Stimulated activated CD4-positive, alpha-beta T cell treated with anti-CD3 and anti-CD28 coated beads, TNF-alpha, amount 100 ng/mL, for 48 hours (primary cell): ENCODE results near the gene NT5C3A.
"Not testable (repeated sequence)": the region's sequence is repeated elsewhere in the genome, so short reads cannot be mapped to it uniquely, and the experiment has no call there.

Experiments
- DNase-seq, 3 donors: peaks; one replicate each; pipeline ENCODE4 v3.0.0-alpha.2; 2020; ENCODE audit warnings: low read depth in 3 of 3

The NT5C3A gene

DNA sequence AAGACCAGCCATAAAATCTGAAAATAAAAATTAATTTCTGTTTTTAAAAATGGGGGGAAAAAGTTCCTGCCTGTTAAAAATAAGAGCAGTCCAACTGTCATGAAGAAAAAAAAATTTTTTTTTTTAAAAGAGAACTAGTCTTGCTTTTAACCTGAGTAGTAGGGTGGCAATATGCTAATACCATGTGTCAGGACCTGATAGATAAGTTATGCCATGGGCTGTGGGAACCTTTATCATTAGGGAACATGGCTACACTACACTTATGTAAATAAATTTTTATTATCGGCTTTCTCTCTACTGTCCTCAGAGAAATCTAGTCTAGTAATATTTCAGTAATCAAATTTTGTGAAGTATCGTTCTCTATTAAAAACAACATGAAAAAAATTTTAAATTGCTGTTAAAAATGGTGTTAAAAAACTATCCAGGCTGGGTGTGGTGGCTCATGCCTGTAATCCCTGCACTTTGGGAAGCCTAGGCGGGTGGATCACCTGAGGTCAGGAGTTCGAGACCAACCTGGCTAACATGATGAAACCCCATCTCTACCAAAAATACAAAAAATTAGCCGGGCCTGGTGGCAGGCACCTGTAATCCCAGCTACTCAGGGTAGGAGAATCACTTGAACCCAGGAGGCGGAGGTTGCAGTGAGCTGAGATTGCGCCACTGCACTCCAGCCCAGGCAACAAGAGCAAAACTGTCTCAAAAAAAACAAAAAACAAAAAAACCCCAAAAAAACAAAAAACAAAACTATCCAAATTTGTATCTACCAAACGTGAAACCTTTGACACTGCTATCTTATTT, 20.7 kb downstream of the NT5C3A start:
- no peak for DNase-seq

DNA sequence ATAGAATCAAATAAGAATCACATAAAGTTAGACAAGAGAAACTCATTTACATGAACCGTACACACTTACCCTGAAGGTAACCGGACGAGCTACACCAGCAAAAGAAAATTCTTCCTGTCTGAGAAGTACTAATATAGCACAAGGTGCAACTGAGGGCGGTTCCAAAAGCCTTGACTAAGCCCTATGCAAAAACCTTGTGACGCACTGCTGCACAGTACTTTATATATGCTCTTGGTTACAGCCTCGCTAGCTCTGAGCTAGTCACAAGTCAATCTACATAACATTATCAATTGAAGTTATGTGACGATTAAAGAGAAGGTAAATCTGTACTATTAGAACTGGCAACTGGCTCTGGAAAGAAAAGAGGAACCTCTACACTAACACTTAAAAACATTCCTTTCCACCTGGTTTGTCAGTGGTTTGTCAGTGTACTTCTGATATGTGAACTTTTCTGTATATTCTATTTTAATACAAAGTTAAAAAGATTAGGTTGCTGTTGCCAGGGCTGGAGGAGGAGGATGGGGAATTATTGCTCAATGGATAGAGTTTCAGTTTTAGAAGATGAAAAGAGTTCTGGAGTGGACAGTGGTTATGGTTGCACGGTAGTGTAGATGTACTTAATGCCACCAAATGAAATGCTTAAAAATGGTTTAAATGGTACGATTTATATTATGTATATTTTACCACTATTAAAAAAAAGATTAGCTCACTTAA, 21.6 kb downstream of the NT5C3A start:
- peak; percentile 21 to 50 (median 45) for DNase-seq

- DNase-seq: no peak
Measured at GRCh38 chr7:33039903-33040292, 22.7 kb downstream of the NT5C3A start.

- no peak for DNase-seq
Measured at GRCh38 chr7:33039257-33039902, 23.2 kb downstream of the NT5C3A start.

- DNase-seq: no peak
Measured at GRCh38 chr7:33038639-33039038, 23.9 kb downstream of the NT5C3A start.

- DNase-seq: no peak
Measured at GRCh38 chr7:33035776-33036175, 26.8 kb downstream of the NT5C3A start.

GRCh38 chr7:33024189-33024757, 38.3 kb downstream of the NT5C3A start:
- no peak for DNase-seq

- DNase-seq: no peak
Measured at GRCh38 chr7:33012364-33012763, 50.2 kb downstream of the NT5C3A start.

- DNase-seq: no peak
Measured at GRCh38 chr7:33009734-33010133, 52.8 kb downstream of the NT5C3A start.

DNA sequence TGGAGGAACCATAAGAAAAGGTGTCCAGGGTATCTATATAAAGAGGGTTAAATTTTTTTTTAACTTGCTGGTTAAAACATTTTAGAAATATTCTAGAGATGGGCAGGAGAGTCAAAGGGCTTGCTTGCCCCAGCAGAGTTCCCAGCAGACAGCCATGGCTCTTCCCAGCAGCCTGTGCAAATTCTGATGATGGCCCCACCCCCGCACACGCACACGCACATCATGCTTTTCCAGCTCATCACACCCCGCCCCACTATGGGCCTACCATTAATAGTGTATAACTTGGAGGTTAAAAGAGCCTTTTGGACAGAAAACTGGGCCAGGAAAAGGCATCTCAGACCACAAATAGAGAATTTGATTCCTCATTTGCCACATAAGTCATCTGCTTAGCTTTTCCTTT, 56.9 kb downstream of the NT5C3A start:
- DNase-seq: not testable (repeated sequence)

- not testable (repeated sequence) for DNase-seq
Measured at GRCh38 chr7:33005193-33005592, 57.4 kb downstream of the NT5C3A start.

DNA sequence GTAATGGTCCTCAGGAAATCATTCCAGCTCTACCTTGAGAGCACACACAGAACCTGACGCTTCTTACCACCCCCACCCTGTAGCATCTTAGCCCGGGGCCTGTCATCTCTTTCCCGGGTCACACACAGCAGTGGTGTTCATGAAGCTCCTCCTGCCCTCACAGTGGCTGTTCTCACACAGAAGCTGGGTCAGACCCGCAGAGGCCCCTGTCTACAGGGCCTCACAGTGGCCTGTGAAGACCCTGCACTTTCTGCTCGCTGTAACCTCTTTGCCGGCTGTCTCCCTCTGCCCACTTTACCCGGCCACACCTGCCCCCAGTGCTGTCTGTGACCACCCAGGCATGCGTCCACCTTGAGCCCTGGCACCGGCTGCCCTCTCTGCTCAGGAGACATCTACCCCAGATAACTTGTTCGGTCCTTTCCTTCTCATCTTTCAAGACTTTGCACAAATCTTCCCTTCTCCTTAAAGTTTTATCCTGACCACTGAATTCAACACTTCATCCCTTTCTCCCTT, 58.4 kb downstream of the NT5C3A start:
- not testable (repeated sequence) for DNase-seq

GRCh38 chr7:33003111-33003510, 59.5 kb downstream of the NT5C3A start:
- DNase-seq: not testable (repeated sequence)

DNA sequence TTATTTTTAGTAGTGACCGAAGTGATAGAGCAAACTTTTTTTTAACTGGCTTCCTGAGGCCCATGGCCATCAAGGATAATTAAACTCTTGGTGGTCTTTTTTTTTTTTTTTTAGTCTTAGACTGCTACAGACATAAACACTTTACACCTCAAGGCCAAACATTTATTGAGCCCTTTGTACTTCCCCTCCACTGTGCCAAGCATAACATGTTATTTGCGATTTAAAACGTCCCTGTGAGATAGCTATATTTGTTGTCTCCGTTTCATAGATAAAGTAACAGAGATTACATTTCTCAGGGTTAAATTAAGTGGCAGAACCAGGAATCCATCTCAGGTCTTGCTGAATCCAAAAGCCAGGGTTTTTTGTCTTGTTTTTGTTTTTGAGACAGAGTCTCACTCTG, 63.2 kb downstream of the NT5C3A start:
- not testable (repeated sequence) for DNase-seq

DNA sequence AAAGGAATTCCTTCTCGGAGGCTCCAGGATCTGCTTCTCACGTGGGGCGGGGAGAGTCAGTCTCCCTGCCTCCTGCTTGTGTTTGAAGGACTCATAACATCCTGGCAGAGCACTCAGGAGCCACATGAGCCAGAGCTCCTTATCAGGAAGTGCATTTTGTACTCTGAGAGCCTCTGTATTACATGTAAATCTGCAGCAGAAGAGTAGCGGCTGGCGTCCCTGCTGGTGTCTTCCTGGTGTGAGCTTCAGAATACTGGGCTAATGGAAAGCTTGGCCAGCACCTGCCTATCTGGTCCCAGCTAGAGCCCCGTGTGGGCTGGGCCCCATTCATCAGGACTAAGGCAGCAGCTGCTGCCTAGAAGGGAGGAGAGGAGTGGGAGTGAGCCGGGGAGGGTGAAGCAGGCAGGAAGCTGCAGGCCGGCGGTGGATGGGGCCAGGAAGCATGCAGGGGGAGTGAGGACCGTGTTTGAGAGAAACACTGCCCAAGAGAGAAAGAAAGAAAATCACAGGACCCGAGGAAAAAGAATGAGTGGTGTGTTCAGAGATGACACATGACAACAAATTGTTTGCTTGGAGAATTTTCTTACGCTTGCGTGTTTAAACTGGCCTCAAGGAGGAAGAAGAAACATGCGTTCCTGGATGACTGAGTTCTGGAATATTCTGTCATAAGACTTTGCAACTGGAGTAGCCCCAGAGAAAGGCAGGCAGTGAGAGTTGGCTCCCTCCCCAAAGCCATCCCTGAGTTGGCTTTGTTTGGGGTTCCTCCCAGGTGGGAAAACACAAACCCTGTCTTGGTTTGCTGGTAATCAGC, 64.0 kb downstream of the NT5C3A start:
- not testable (repeated sequence) for DNase-seq

- not testable (repeated sequence) for DNase-seq
Measured at GRCh38 chr7:32997956-32998355, 64.6 kb downstream of the NT5C3A start.

- not testable (repeated sequence) for DNase-seq
Measured at GRCh38 chr7:32992750-32993149, 69.8 kb downstream of the NT5C3A start.

DNA sequence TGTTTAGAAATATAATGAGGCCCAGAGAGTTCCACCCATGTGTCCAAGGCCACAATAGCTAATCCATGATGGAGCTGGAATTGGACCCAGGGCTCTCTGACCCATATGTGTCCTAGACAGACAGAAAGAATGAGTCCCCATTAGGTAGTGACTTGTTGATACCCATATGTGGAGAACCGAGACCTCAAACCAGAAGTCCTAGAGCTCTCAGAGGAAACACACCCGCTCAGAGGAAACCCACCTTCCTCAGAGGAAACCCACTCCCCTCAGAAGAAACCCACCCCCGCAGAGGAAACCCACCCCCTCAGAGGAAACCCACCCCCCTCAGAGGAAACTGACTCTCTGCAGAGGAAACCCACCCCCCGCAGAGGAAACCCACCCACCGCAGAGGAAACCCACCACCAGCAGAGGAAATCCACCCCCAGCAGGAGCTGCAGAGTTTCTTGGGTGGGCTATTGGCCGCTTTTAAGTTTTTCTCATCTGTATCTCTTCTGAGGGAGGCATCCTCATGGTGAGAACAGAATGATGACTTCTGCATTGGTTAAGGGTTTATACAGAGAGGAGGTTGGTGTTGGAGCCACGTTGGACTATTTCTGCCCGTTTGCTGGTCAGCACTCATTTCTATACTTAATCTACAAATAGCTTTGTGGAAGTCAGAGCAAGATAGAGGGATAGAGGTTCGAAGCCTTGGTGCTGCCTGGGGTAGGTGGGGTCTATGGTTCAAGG, 70.4 kb downstream of the NT5C3A start:
- DNase-seq: not testable (repeated sequence)

- not testable (repeated sequence) for DNase-seq
Measured at GRCh38 chr7:32991068-32991585, 71.4 kb downstream of the NT5C3A start.

DNA sequence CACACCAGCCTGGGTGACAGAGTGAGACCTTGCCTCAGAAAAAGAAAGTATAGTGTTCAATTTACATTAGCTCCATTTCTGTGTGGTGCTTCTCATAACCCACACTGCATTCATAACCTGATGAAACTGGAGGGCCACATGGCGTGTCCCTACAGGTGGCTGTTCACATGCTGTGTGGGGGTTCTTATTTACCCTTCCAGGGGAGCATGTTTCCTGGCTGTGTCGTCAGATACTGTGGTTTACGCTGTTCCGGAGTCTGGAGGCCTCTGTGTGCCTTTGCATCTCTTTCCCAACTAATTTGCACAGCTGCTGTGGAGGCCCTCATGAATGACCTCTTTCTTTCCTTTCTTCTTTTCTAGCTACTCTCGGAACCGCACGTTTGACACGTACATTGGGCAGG, 74.4 kb downstream of the NT5C3A start:
- DNase-seq: not testable (repeated sequence)
